Neural cell (in vitro differentiated cells): ENCODE results near the gene TMEM139. TPM values are rescaled to one million over a fixed set of nuclear protein-coding genes. Genes with fewer than 3 reads are reported as not detected.
A peak's percentile ranks its signal among the peaks of the same experiment; 100 is the strongest.

Source experiments
- H2AFZ ChIP-seq: fragments of 200-600, 300-800 bp; sonication (generic), shearing (Covaris generic); 2 replicates; pipeline ENCODE4 v1.6.0; 2014; ENCODE audit warnings: low read depth, mild to moderate bottlenecking, antibody characterized with exemption, low read length, moderate library complexity
- H3F3A ChIP-seq: fragments of 200-600 bp; shearing (Covaris generic); 2 replicates; pipeline ENCODE4 v1.6.1; 2016; ENCODE audit warnings: mild to moderate bottlenecking, moderate library complexity, mixed read lengths, antibody characterized with exemption, low read length; ENCODE audit not compliant: insufficient read depth, poor library complexity, severe bottlenecking
- H3K27ac ChIP-seq: fragments of 200-600, 300-800 bp; sonication (generic), shearing (Covaris generic); 2 replicates; pipeline ENCODE4 v1.5.1; 2014; ENCODE audit warnings: mild to moderate bottlenecking, low read length, moderate library complexity
- H3K27me3 ChIP-seq: fragments of 300-800, 200-600 bp; sonication (generic), shearing (Covaris generic); 2 replicates; pipeline ENCODE4 v1.6.0; 2014; ENCODE audit warnings: mild to moderate bottlenecking, low read depth, low read length, moderate library complexity; ENCODE audit not compliant: insufficient read depth
- H3K36me3 ChIP-seq: fragments of 300-800, 200-600 bp; sonication (generic), shearing (Covaris generic); 2 replicates; pipeline ENCODE4 v1.5.1; 2014; ENCODE audit warnings: mild to moderate bottlenecking, antibody characterized with exemption, low read length, moderate library complexity; ENCODE audit not compliant: insufficient read depth
- H3K4me2 ChIP-seq: fragments of 300-800, 200-600 bp; sonication (generic), shearing (Covaris generic); 2 replicates; pipeline ENCODE4 v1.6.0; 2014; ENCODE audit warnings: mild to moderate bottlenecking, low read length
- H3K4me3 ChIP-seq: fragments of 300-800, 200-600 bp; sonication (generic), shearing (Covaris generic); 2 replicates; pipeline ENCODE4 v1.5.1; 2014; ENCODE audit warnings: mild to moderate bottlenecking, low read length, moderate library complexity
- H3K79me2 ChIP-seq: fragments of 200-600 bp; shearing (Covaris generic); replicated peaks from 2 replicates; pipeline ENCODE4 v1.6.0; 2014; ENCODE audit warnings: mild to moderate bottlenecking, low read length, moderate library complexity; ENCODE audit not compliant: insufficient read depth
- H3K9ac ChIP-seq: fragments of 300-800, 200-600 bp; sonication (generic), shearing (Covaris generic); 2 replicates; pipeline ENCODE4 v1.6.1; 2016; ENCODE audit warnings: mild to moderate bottlenecking, low read length, mixed read lengths
- H3K9me2 ChIP-seq: fragments of 200-600 bp; shearing (Covaris generic); 2 replicates; pipeline ENCODE4 v1.6.1; 2016; ENCODE audit warnings: mild to moderate bottlenecking, low read length, mixed read lengths; ENCODE audit not compliant: insufficient read depth
- H3K9me3 ChIP-seq: fragments of 200-600, 300-800 bp; sonication (generic), shearing (Covaris generic); 2 replicates; pipeline ENCODE4 v1.6.1; 2016; ENCODE audit warnings: mild to moderate bottlenecking, mixed run types, low read length, moderate library complexity, mixed read lengths
- H4K20me1 ChIP-seq: fragments of 200-600 bp; shearing (Covaris generic); 2 replicates; pipeline ENCODE4 v1.6.1; 2016; ENCODE audit warnings: mild to moderate bottlenecking, mixed run types; ENCODE audit not compliant: insufficient read depth
- EP300 ChIP-seq: fragments of 450-650 bp; conservative IDR thresholded peaks from 2 replicates; pipeline ENCODE4 v1.6.1; 2014; ENCODE audit warnings: antibody characterized with exemption, mild to moderate bottlenecking, moderate library complexity; ENCODE audit not compliant: poor library complexity, severe bottlenecking
- EZH2 ChIP-seq: fragments of 200-600, 300-800 bp; shearing (Covaris generic), sonication (generic); IDR thresholded peaks from 2 replicates; pipeline ENCODE4 v1.6.1; 2014; ENCODE audit warnings: antibody characterized with exemption, low read length, borderline replicate concordance, mild to moderate bottlenecking; ENCODE audit not compliant: insufficient read depth, poor library complexity, severe bottlenecking
- MXI1 ChIP-seq: fragments of 450-650 bp; conservative IDR thresholded peaks from 2 replicates; pipeline ENCODE4 v1.6.1; 2014; ENCODE audit warnings: antibody characterized with exemption, mild to moderate bottlenecking; ENCODE audit not compliant: poor library complexity, severe bottlenecking
- POLR2AphosphoS5 ChIP-seq: IDR thresholded peaks from 2 replicates; pipeline ENCODE4 v1.6.1; 2012
- RAD21 ChIP-seq: fragments of 450-650 bp; conservative IDR thresholded peaks from 2 replicates; pipeline ENCODE4 v1.6.1; 2014; ENCODE audit warnings: antibody characterized with exemption, mild to moderate bottlenecking, moderate library complexity
- SMC3 ChIP-seq: fragments of 450-650 bp; conservative IDR thresholded peaks from 2 replicates; pipeline ENCODE4 v1.6.1; 2014; ENCODE audit warnings: antibody characterized with exemption, mild to moderate bottlenecking, moderate library complexity; ENCODE audit not compliant: poor library complexity
- TAF1 ChIP-seq: IDR thresholded peaks from 2 replicates; pipeline ENCODE4 v1.6.1; 2012; ENCODE audit warnings: low read depth
- polyA plus RNA-seq: library from polyadenylated mRNA; depleted of rRNA; stranded (reverse); fragments of >200 nt; gene quantifications from 2 replicates; pipeline ENCODE4 v1.2.3, GENCODE V29; 2014
- TF ChIP-seq, protein P1 (sequence below): IDR thresholded peaks from 2 replicates; pipeline ENCODE4 v1.6.1; 2012; ENCODE audit warnings: borderline replicate concordance
- TF ChIP-seq, protein P2 (sequence below): fragments of 450-650 bp; IDR thresholded peaks from 2 replicates; pipeline ENCODE4 v1.5.1; 2014; ENCODE audit warnings: antibody characterized with exemption, mild to moderate bottlenecking, moderate library complexity; ENCODE audit not compliant: poor library complexity, severe bottlenecking

Gene TMEM139
- polyA plus RNA-seq, 1 donor from 2014 or later: not detected

DNA sequence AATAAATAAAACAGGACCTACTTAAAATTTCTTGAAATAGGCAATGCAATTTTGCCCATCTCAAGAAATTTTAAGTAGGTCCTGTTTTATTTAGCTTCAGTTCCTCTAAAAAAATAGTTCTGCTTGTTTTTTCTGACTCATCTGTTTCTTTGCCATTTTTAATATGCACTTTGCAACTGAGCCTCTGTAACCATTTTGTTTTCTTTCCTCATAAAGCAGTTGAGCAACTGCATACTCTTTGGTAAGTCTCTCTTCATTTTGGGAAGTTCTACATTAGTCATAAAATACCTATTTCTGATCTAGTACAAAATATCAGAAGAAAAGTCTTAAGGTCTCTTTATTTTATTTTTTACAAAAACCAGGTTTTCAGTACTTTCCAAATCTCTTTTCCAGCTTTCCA, 44.9 kb upstream of the TMEM139 start:
- Histone ChIP-seq H4K20me1 (no peaks in the 10 kb centered on the region), H3K9me3 (peaks cover 4% of the 10 kb centered on the region), H2AFZ (no peak overlapping the region), H3F3A (no peaks in the 10 kb centered on the region), H3K4me3 (no peak overlapping the region), H3K9ac (no peak overlapping the region), H3K36me3 (no peaks in the 10 kb centered on the region), H3K27me3 (no peaks in the 10 kb centered on the region), H3K79me2 (no peaks in the 10 kb centered on the region), H3K9me2 (no peaks in the 10 kb centered on the region), H3K4me2 (no peak overlapping the region), H3K27ac (no peak overlapping the region)
- no peak for TF ChIP-seq EZH2
- TF ChIP-seq, protein P1, sequence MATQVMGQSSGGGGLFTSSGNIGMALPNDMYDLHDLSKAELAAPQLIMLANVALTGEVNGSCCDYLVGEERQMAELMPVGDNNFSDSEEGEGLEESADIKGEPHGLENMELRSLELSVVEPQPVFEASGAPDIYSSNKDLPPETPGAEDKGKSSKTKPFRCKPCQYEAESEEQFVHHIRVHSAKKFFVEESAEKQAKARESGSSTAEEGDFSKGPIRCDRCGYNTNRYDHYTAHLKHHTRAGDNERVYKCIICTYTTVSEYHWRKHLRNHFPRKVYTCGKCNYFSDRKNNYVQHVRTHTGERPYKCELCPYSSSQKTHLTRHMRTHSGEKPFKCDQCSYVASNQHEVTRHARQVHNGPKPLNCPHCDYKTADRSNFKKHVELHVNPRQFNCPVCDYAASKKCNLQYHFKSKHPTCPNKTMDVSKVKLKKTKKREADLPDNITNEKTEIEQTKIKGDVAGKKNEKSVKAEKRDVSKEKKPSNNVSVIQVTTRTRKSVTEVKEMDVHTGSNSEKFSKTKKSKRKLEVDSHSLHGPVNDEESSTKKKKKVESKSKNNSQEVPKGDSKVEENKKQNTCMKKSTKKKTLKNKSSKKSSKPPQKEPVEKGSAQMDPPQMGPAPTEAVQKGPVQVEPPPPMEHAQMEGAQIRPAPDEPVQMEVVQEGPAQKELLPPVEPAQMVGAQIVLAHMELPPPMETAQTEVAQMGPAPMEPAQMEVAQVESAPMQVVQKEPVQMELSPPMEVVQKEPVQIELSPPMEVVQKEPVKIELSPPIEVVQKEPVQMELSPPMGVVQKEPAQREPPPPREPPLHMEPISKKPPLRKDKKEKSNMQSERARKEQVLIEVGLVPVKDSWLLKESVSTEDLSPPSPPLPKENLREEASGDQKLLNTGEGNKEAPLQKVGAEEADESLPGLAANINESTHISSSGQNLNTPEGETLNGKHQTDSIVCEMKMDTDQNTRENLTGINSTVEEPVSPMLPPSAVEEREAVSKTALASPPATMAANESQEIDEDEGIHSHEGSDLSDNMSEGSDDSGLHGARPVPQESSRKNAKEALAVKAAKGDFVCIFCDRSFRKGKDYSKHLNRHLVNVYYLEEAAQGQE: no peak
- no peak for TF ChIP-seq MXI1
- TF ChIP-seq SMC3: no peak
- TF ChIP-seq TAF1: no peak
- TF ChIP-seq RAD21: no peak
- TF ChIP-seq, protein P2, sequence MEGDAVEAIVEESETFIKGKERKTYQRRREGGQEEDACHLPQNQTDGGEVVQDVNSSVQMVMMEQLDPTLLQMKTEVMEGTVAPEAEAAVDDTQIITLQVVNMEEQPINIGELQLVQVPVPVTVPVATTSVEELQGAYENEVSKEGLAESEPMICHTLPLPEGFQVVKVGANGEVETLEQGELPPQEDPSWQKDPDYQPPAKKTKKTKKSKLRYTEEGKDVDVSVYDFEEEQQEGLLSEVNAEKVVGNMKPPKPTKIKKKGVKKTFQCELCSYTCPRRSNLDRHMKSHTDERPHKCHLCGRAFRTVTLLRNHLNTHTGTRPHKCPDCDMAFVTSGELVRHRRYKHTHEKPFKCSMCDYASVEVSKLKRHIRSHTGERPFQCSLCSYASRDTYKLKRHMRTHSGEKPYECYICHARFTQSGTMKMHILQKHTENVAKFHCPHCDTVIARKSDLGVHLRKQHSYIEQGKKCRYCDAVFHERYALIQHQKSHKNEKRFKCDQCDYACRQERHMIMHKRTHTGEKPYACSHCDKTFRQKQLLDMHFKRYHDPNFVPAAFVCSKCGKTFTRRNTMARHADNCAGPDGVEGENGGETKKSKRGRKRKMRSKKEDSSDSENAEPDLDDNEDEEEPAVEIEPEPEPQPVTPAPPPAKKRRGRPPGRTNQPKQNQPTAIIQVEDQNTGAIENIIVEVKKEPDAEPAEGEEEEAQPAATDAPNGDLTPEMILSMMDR: no peak
- TF ChIP-seq EP300: no peak
- no peak for TF ChIP-seq POLR2AphosphoS5

GRCh38 chr7:143240291-143241168, 44.2 kb upstream of the TMEM139 start:
- Histone ChIP-seq H3K9ac (no peak overlapping the region), H3K27ac (no peak overlapping the region), H4K20me1 (no peaks in the 10 kb centered on the region), H3K9me2 (no peaks in the 10 kb centered on the region), H3K4me3 (no peak overlapping the region), H3K36me3 (no peaks in the 10 kb centered on the region), H3K27me3 (no peaks in the 10 kb centered on the region), H3K79me2 (no peaks in the 10 kb centered on the region), H2AFZ (no peak overlapping the region), H3F3A (no peaks in the 10 kb centered on the region), H3K9me3 (peaks cover 4% of the 10 kb centered on the region), H3K4me2 (no peak overlapping the region)
- TF ChIP-seq POLR2AphosphoS5 (no peak), TAF1 (no peak), RAD21 (peak; percentile 93), SMC3 (peak; percentile 93), EP300 (no peak), MXI1 (peak; percentile 28), EZH2 (no peak)
- TF ChIP-seq, protein P2: peak; percentile 93
- TF ChIP-seq, protein P1: no peak
